H1 (cell line): ENCODE results near the gene MACIR. TPM values are rescaled to one million over a fixed set of nuclear protein-coding genes. Genes with fewer than 3 reads are reported as not detected.

Experiments used
- CTCF ChIA-PET: fragments of 300-600 bp; sonication (Branson Sonifier 250); formaldehyde crosslinking; loops from one replicate; lab custom pipeline; 2021; ENCODE audit not compliant: partially characterized antibody; lab: Charles Lee
- POLR2A ChIA-PET: fragments of 300-600 bp; sonication (Branson Sonifier 250); formaldehyde crosslinking; loops from one replicate; lab custom pipeline; 2021; ENCODE audit warnings: inconsistent platforms; ENCODE audit not compliant: partially characterized antibody; lab: Charles Lee
- DNase-seq, 2 experiments: peaks; one replicate each; pipeline versions ENCODE4 v3.0.0 to v3.0.0-alpha.2; 2010 to 2022; ENCODE audit warnings: low spot score in 2 of 2, low read depth in 1 of 2, mixed read lengths in 1 of 2
- FAIRE-seq: peaks from 2 replicates; lab custom pipeline; 2011; peaks lifted over from hg19 to GRCh38; lab: Jason Lieb, UNC
- H2AFZ ChIP-seq: 2 replicates; pipeline ENCODE4 v1.8.1; 2012; ENCODE audit warnings: low read length, inconsistent platforms
- H2AK5ac ChIP-seq: 2 replicates; pipeline ENCODE4 v1.6.1; 2013; ENCODE audit warnings: low read depth, low read length
- H2BK120ac ChIP-seq: replicated peaks from 2 replicates; pipeline ENCODE3; 2013; ENCODE audit warnings: low read depth, low read length, inconsistent platforms
- H2BK12ac ChIP-seq: 2 replicates; pipeline ENCODE4 v1.6.1; 2013; ENCODE audit warnings: low read depth, low read length
- H2BK15ac ChIP-seq: 2 replicates; pipeline ENCODE4 v1.6.1; 2013; ENCODE audit warnings: low read length
- H2BK20ac ChIP-seq: 2 replicates; pipeline ENCODE4 v1.6.1; 2013; ENCODE audit warnings: low read length
- H2BK5ac ChIP-seq: 2 replicates; pipeline ENCODE4 v1.6.1; 2013; ENCODE audit warnings: low read depth, low read length
- H3K14ac ChIP-seq: 2 replicates; pipeline ENCODE4 v1.6.1; 2013; ENCODE audit warnings: inconsistent platforms; ENCODE audit not compliant: insufficient read length
- H3K18ac ChIP-seq: 2 replicates; pipeline ENCODE4 v1.6.1; 2013; ENCODE audit warnings: low read length; ENCODE audit errors: extremely low read depth
- H3K23ac ChIP-seq: 2 replicates; pipeline ENCODE4 v1.6.1; 2013; ENCODE audit warnings: inconsistent platforms; ENCODE audit not compliant: insufficient read length
- H3K23me2 ChIP-seq: 2 replicates; pipeline ENCODE4 v1.6.1; 2013; ENCODE audit warnings: low read depth, low read length
- H3K27ac ChIP-seq: 2 replicates; pipeline ENCODE4 v1.6.1; 2011; ENCODE audit warnings: low read depth, low read length, inconsistent platforms
- H3K27me3 ChIP-seq, 4 experiments: replicated peaks in 1 of 4; 1 replicate in 1 of 4; 2 replicates in 3 of 4; pipeline versions ENCODE4 v1.6.1 to v1.8.1; 2011 to 2013; ENCODE audit warnings: low read length in 3 of 4, mild to moderate bottlenecking in 3 of 4, inconsistent platforms in 2 of 4, mixed read lengths in 2 of 4, moderate library complexity in 1 of 4; ENCODE audit not compliant: control insufficient read depth in 3 of 4, insufficient read depth in 3 of 4; ENCODE audit errors: extremely low read depth in 1 of 4
- H3K36me3 ChIP-seq, 4 experiments: 2 replicates each; pipeline versions ENCODE4 v1.6.1 to v1.8.1; 2011 to 2013; ENCODE audit warnings: mild to moderate bottlenecking in 4 of 4, low read length in 3 of 4, moderate library complexity in 2 of 4, control low read depth in 1 of 4, inconsistent platforms in 1 of 4; ENCODE audit not compliant: insufficient read depth in 4 of 4, control insufficient read depth in 2 of 4
- H3K4ac ChIP-seq: replicated peaks from 2 replicates; pipeline ENCODE3; 2013; ENCODE audit warnings: low read length, low read depth, mixed read lengths, inconsistent platforms; ENCODE audit not compliant: insufficient read length
- H3K4me1 ChIP-seq, 4 experiments: replicated peaks in 1 of 4; 1 replicate in 1 of 4; 2 replicates in 3 of 4; pipeline versions ENCODE4 v1.6.1 to v1.8.1; 2011 to 2013; ENCODE audit warnings: low read length in 3 of 4, inconsistent platforms in 2 of 4, mixed read lengths in 1 of 4; ENCODE audit not compliant: insufficient read depth in 4 of 4, control insufficient read depth in 3 of 4
- H3K4me2 ChIP-seq, 2 experiments: 2 replicates each; pipeline versions ENCODE4 v1.6.1 to v1.8.1; 2011 to 2013; ENCODE audit warnings: low read depth in 2 of 2, low read length in 2 of 2, control low read depth in 1 of 2, inconsistent platforms in 1 of 2, mild to moderate bottlenecking in 1 of 2; ENCODE audit not compliant: insufficient read depth in 1 of 2
- H3K4me3 ChIP-seq, 4 experiments: fragments of 200-600, 300-600 bp in 1 of 4; sonication (generic), shearing (Covaris generic), sonication (Bioruptor Twin) in 1 of 4; 2 replicates each; pipeline versions ENCODE4 v1.5.1 to v1.8.1; 2011 to 2016; ENCODE audit warnings: low read length in 4 of 4, low read depth in 3 of 4, control low read depth in 2 of 4, inconsistent platforms in 2 of 4, mild to moderate bottlenecking in 2 of 4, mixed read lengths in 1 of 4, moderate library complexity in 1 of 4; ENCODE audit not compliant: insufficient read depth in 2 of 4; ENCODE audit errors: extremely low read depth in 1 of 4
- H3K56ac ChIP-seq: replicated peaks from 2 replicates; pipeline ENCODE3; 2013; ENCODE audit warnings: low read depth, mild to moderate bottlenecking, mixed read lengths, low read length, inconsistent platforms; ENCODE audit not compliant: insufficient read length
- H3K79me1 ChIP-seq: 2 replicates; pipeline ENCODE4 v1.6.1; 2013; ENCODE audit warnings: low read depth, low read length, control low read depth
- H3K79me2 ChIP-seq, 2 experiments: 2 replicates each; pipeline versions ENCODE4 v1.6.1 to v1.8.1; 2012 to 2013; ENCODE audit warnings: low read length in 2 of 2, mild to moderate bottlenecking in 2 of 2, inconsistent platforms in 1 of 2; ENCODE audit not compliant: insufficient read depth in 2 of 2, control insufficient read depth in 1 of 2
- H3K9ac ChIP-seq, 4 experiments: replicated peaks in 1 of 4; 1 replicate in 1 of 4; 2 replicates in 3 of 4; pipeline versions ENCODE4 v1.6.1 to v1.8.1; 2011 to 2013; ENCODE audit warnings: low read depth in 3 of 4, low read length in 3 of 4, control low read depth in 2 of 4, mild to moderate bottlenecking in 2 of 4, moderate library complexity in 2 of 4, inconsistent platforms in 1 of 4; ENCODE audit errors: extremely low read depth in 1 of 4
- H3K9me3 ChIP-seq, 2 experiments: 2 replicates each; pipeline versions ENCODE4 v1.6.1 to v1.8.1; 2012 to 2013; ENCODE audit warnings: mild to moderate bottlenecking in 2 of 2, moderate library complexity in 2 of 2, control low read depth in 1 of 2, inconsistent platforms in 1 of 2, low read depth in 1 of 2, low read length in 1 of 2, mixed read lengths in 1 of 2; ENCODE audit not compliant: insufficient read depth in 2 of 2
- H4K20me1 ChIP-seq, 2 experiments: replicated peaks in 1 of 2; 2 replicates each; pipeline versions ENCODE3 to v1.8.1; 2011 to 2013; ENCODE audit warnings: inconsistent platforms in 2 of 2, low read length in 2 of 2, mild to moderate bottlenecking in 1 of 2; ENCODE audit not compliant: insufficient read depth in 2 of 2, control insufficient read depth in 1 of 2
- H4K5ac ChIP-seq: 2 replicates; pipeline ENCODE4 v1.6.1; 2013; ENCODE audit warnings: low read length, low read depth, mixed read lengths, inconsistent platforms; ENCODE audit not compliant: insufficient read length
- H4K8ac ChIP-seq: 2 replicates; pipeline ENCODE4 v1.8.0; 2013; ENCODE audit warnings: mild to moderate bottlenecking, moderate library complexity, low read length, inconsistent platforms; ENCODE audit not compliant: insufficient read depth; ENCODE audit errors: extremely low read depth
- H4K91ac ChIP-seq: replicated peaks from 2 replicates; pipeline ENCODE3; 2013; ENCODE audit warnings: low read length, mixed read lengths, inconsistent platforms; ENCODE audit not compliant: insufficient read length
- BRCA1 ChIP-seq: IDR thresholded peaks from 2 replicates; pipeline ENCODE4 v1.6.1; 2012; ENCODE audit warnings: low read depth, low read length, improper control_type of control experiment
- CHD2 ChIP-seq: IDR thresholded peaks from 2 replicates; pipeline ENCODE4 v1.6.1; 2012; ENCODE audit warnings: low read length, improper control_type of control experiment
- CTCF ChIP-seq, 3 experiments: IDR thresholded peaks; 1 replicate in 2 of 3; 2 replicates in 1 of 3; pipeline versions ENCODE4 v1.5.1 to v1.6.1; 2011; ENCODE audit warnings: low read length in 3 of 3, mild to moderate bottlenecking in 3 of 3, inconsistent platforms in 2 of 3, low read depth in 1 of 3, moderate library complexity in 1 of 3; ENCODE audit not compliant: insufficient read depth in 1 of 3; ENCODE audit errors: control extremely low read depth in 1 of 3
- JUN ChIP-seq: IDR thresholded peaks from 2 replicates; pipeline ENCODE4 v1.6.1; 2011; ENCODE audit warnings: low read depth, mild to moderate bottlenecking, improper control_type of control experiment, low read length
- JUND ChIP-seq: IDR thresholded peaks from 2 replicates; pipeline ENCODE4 v1.6.1; 2011; ENCODE audit warnings: mild to moderate bottlenecking, improper control_type of control experiment, low read length
- RFX5 ChIP-seq: IDR thresholded peaks from 2 replicates; pipeline ENCODE4 v1.6.1; 2011; ENCODE audit warnings: low read depth, low read length, improper control_type of control experiment, borderline replicate concordance
- SAP30 ChIP-seq: fragments of 300-600 bp; sonication (generic); IDR thresholded peaks from 2 replicates; pipeline ENCODE4 v1.7.1; 2012; ENCODE audit warnings: low read length, moderate library complexity, mild to moderate bottlenecking, inconsistent platforms; ENCODE audit not compliant: insufficient read depth, insufficient replicate concordance
- TEAD4 ChIP-seq: IDR thresholded peaks from 2 replicates; pipeline ENCODE4 v1.6.1; 2012; ENCODE audit warnings: low read depth, low read length, inconsistent platforms, mixed read lengths
- WGBS, 2 experiments: shearing (Covaris generic) in 1 of 2; methylation state at CpG; one replicate each; pipeline versions ENCODE4 v1.1.6 to v1.1.7; 2013 to 2015; ENCODE audit warnings: low lambda C conversion rate in 2 of 2, mixed read lengths in 2 of 2, inconsistent platforms in 1 of 2, low coverage in 1 of 2, missing lambda C conversion rate in 1 of 2; ENCODE audit not compliant: insufficient replicate concordance in 2 of 2, insufficient coverage in 1 of 2, insufficient read length in 1 of 2; ENCODE audit errors: extremely low coverage in 1 of 2, missing lambda C conversion rate in 1 of 2; 5-methylcytosine and 5-hydroxymethylcytosine counted together
- polyA plus RNA-seq, 7 experiments: library from polyadenylated mRNA; depleted of rRNA in 3 of 7; stranded (reverse) in 5 of 7; unstranded in 2 of 7; fragments of >200 nt in 5 of 7; fragments of 200-250 nt in 2 of 7; gene quantifications; 1 replicate in 5 of 7; 2 replicates in 1 of 7; 4 replicates in 1 of 7; pipeline versions ENCODE4 v1.2.1 to v1.2.3, GENCODE V29; 2011 to 2013; ENCODE audit warnings: missing spikeins in 2 of 7, mixed read lengths in 2 of 7
- total RNA-seq: library from RNA; stranded (reverse); fragmentation: NEBNext Ultra II Directional; extraction: Animal tissue kit (Norgen Biotek cat#: 25700); gene quantifications from 2 replicates; pipeline ENCODE4 v1.2.1, GENCODE V29; 2021

MACIR gene
- total and polyA plus RNA-seq, 2 of the 8 experiments (the other 6 are each of a cell fraction or from before 2014, with no cell fraction given) = 8.0 to 19.2 TPM

- Histone ChIP-seq H3K56ac (no peak overlapping the region), H3K79me2 (no peaks in the 10 kb centered on the region), H3K4me2 (no peak overlapping the region), H4K5ac (no peak overlapping the region), H2BK12ac (no peak overlapping the region), H2AK5ac (no peak overlapping the region), H3K27me3 (no peaks in the 10 kb centered on the region), H2AFZ (no peak overlapping the region), H4K8ac (no peak overlapping the region), H2BK5ac (no peak overlapping the region), H2BK120ac (no peak overlapping the region), H4K20me1 (no peaks in the 10 kb centered on the region), H3K27ac (no peak overlapping the region), H2BK15ac (no peak overlapping the region), H3K23ac (no peak overlapping the region), H3K23me2 (no peaks in the 10 kb centered on the region), H3K9ac (no peak overlapping the region), H4K91ac (no peak overlapping the region), H3K14ac (no peak overlapping the region), H3K79me1 (no peaks in the 10 kb centered on the region), H2BK20ac (no peak overlapping the region), H3K36me3 (no peaks in the 10 kb centered on the region), H3K9me3 (no peaks in the 10 kb centered on the region)
- POLR2A ChIA-PET = interaction anchor here (0.7 kb wide), 1 partner anchor 29 kb away, joined by 4 read pairs; no protein-coding TSS in a partner anchor
- FAIRE-seq (no peak), DNase-seq (no peak)
- CTCF ChIA-PET = interaction anchor here (0.8 to 1.0 kb wide), 2 partner anchors 58 to 150 kb away, joined by 3 to 5 read pairs; no protein-coding TSS in a partner anchor
- no peak for TF ChIP-seq JUND
- TF ChIP-seq TEAD4 = no peak
- no peak for TF ChIP-seq RFX5
- no peak for TF ChIP-seq SAP30
- no peak for TF ChIP-seq CHD2
- TF ChIP-seq BRCA1 = no peak
- TF ChIP-seq CTCF (IDR thresholded peaks at IDR 0.05; ENCODE audit: control extremely low read depth in 1 of 3, insufficient read depth in 1 of 3, low read depth in 1 of 3, low read length in 3 of 3) = no peak
- TF ChIP-seq JUN = no peak
- TF ChIP-seq, all 59 proteins: peak for 0
- Histone ChIP-seq H3K4me3 (no peak overlapping the region), H3K18ac (no peak overlapping the region), H3K4me1 (no peaks in the 10 kb centered on the region), H3K4ac (no peak overlapping the region)
- 93% methylated on average over 4 of the region's 4 CpGs; no CpG with 5 or more reads in 1 of the 2 experiments for WGBS, 2 experiments
These were observed 33.0 kb downstream of the MACIR start for GRCh38 chr5:103291606-103292005.
